GM10248 (cell line): ENCODE results near the gene ZBTB17.

Source experiments
- CTCF ChIA-PET: fragments of 300-600 bp; sonication (Branson Sonifier 250); formaldehyde crosslinking; extraction: SDS; loops from one replicate; lab custom pipeline; 2021; ENCODE audit warnings: antibody characterized with exemption; lab: Yijun Ruan, JAX
- POLR2A ChIA-PET: fragments of 350-650 bp; sonication (Branson Sonifier 250); formaldehyde crosslinking; extraction: SDS; loops from one replicate; lab custom pipeline; 2020; ENCODE audit warnings: antibody characterized with exemption; lab: Yijun Ruan, JAX
- DNase-seq: peaks from one replicate; pipeline ENCODE4 v3.0.0; 2012; ENCODE audit errors: extremely low spot score
- TF ChIP-seq, protein P1 (sequence below): IDR thresholded peaks from 2 replicates; pipeline ENCODE4 v1.5.1; 2012; ENCODE audit warnings: mild to moderate bottlenecking, low read depth; ENCODE audit errors: extremely low read depth, missing control alignments, control extremely low read depth

The ZBTB17 gene

DNA sequence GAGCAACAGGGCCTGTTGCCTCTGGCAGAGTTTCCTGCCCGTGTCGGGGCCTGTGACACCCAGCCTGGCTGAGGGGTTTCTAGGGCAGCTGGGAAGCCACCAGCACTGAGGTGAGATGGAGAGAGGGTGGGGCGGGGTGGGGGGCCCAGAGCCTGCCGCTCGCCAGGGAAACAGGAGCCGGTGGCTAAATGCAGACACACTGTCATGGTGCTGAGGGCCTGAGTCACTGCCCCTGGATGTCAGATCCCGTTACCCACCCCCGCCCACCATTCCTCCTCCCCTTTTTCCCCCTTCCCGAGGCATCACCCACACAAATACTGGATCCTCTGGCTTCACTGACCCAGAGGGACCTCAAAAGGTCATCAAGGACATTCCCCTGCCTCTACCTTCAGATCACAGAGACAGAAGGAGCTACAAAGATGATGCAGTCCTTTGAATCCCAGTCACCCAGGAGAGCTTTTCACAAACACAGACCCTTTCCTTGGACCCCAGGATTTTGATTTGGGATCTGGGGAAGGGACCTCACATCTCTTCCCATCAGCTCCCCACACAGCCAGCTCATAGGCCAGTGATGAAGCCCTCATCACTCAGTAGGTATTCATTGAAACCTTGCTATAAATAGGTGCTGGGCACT is 43.9 kb upstream of the ZBTB17 start:
- ChIA-PET POLR2A (no interaction called here), CTCF (interaction anchor here (0.9 to 1.3 kb wide), 4 partner anchors 8 to 225 kb away, joined by 3 to 5 read pairs (median 4); no protein-coding TSS in a partner anchor)
- TF ChIP-seq, protein P1, sequence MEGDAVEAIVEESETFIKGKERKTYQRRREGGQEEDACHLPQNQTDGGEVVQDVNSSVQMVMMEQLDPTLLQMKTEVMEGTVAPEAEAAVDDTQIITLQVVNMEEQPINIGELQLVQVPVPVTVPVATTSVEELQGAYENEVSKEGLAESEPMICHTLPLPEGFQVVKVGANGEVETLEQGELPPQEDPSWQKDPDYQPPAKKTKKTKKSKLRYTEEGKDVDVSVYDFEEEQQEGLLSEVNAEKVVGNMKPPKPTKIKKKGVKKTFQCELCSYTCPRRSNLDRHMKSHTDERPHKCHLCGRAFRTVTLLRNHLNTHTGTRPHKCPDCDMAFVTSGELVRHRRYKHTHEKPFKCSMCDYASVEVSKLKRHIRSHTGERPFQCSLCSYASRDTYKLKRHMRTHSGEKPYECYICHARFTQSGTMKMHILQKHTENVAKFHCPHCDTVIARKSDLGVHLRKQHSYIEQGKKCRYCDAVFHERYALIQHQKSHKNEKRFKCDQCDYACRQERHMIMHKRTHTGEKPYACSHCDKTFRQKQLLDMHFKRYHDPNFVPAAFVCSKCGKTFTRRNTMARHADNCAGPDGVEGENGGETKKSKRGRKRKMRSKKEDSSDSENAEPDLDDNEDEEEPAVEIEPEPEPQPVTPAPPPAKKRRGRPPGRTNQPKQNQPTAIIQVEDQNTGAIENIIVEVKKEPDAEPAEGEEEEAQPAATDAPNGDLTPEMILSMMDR: no peak
- DNase-seq: no peak

DNA sequence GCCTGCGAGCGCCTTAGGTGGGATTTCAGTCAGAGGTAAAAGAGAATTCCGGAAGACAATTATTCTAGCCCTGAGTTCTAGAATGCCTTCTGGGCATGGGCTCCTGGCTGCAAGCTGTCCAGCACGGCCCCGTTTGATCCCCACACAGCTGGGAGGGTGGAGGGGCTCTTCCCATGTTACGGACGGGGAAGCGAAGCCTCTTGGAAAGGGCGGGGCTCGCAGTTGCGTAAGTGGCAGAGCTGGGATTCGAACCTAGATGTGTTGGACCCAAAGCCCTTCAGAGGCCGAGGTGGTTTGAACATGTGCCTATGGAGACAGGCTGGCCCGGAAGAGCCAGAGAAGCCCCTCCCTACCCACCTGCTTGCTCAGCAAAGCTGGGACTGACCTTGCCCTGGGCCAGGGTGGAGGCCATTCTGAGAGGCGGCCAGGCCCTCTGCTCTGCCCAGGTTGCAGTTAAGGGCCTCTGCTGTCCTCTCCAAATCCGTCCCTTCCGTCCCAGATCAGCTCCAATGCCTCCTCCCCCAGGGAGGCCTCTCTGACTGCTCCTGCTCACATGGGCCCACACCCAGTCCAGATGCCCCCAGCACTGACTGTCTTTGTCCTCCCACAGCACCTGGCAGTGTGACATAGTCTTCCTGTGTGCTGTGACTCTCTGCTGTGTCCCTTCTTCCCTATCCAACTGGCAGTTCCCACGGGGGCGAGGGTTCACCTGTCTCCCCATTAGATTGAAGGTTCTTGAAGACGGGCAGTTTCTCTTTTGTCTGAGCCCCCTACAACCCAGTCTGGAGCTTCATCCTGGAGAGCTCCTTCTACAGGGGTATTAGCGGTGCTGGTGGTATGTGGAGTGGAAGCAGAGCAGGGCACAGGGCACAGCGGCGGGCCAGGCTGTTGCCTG is 43.1 kb upstream of the ZBTB17 start:
- TF ChIP-seq, protein P1: no peak
- no peak for DNase-seq
- POLR2A ChIA-PET: no interaction called here
- CTCF ChIA-PET: interaction anchor here (0.8 to 1.9 kb wide), 3 partner anchors 9 to 225 kb away, joined by 3 to 9 read pairs (median 4); no protein-coding TSS in a partner anchor

DNA sequence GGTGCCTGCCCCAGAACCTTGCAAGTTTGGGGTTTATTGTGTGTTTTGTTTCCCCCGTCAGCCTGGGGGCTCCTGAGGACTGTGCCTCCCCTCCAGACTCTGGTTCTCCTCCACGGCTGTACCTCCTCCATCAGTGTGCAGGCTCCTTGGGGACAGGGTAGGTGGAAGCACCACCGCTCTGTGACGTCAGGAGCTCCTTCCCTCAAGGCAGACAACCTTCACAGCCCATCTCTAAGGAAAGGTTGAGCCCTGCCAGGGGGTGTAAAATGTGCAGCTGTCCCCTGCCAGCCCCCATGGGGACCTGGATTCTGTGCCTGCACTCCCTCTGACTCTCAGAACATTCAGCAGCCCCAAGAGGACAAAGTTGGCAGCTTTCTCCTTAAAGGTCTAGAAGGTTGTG is 42.4 kb upstream of the ZBTB17 start:
- ChIA-PET POLR2A (no interaction called here), CTCF (interaction anchor here (0.8 to 1.9 kb wide), 2 partner anchors 8 to 19 kb away, joined by 3 to 9 read pairs; no protein-coding TSS in a partner anchor)
- DNase-seq: no peak
- TF ChIP-seq, protein P1: no peak

- CTCF ChIA-PET: interaction anchor here (1.3 to 1.9 kb wide), 3 partner anchors 8 to 226 kb away, joined by 3 to 9 read pairs (median 5); no protein-coding TSS in a partner anchor
- POLR2A ChIA-PET: no interaction called here
- no peak for DNase-seq
- TF ChIP-seq, protein P1: peak; percentile 14
These were observed 41.8 kb upstream of the ZBTB17 start, which contains the start of gene HSPB7 for GRCh38 chr1:16017461-16018303. Gene HSPB7 (minus strand): TSS chr1:16018043. CDS start chr1:16017963, 80 bp downstream.

DNA sequence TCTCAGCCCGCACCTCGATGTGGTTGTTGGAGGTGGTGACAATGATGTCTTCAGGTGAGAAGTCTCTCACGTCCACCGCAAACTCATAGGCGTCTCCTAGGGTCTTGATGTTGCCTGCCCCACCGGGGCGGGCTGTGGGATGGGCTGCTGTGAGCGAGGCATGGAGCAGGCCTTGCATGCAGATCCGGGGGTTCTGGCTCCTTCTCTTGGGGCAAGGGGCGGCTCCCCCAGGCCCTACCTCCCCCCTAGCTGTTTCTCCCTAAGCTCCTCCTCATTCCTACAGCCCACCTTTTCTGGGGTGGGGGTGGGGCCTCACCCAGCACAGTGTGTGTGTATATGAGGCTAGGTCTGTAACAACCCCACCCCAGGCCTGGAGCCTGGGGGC is 41.2 kb upstream of the ZBTB17 start:
- ChIA-PET CTCF (interaction anchor here (1.0 to 1.3 kb wide), 3 partner anchors 10 to 225 kb away, joined by 3 to 5 read pairs (median 3); no protein-coding TSS in a partner anchor), POLR2A (no interaction called here)
- TF ChIP-seq, protein P1: no peak
- DNase-seq: no peak
